HG02840 (cell line): Measurements from ENCODE around the gene MCU.
"Not testable (repeated sequence)": the region's sequence is repeated elsewhere in the genome, so short reads cannot be mapped to it uniquely, and the experiment has no call there.

Experiments
- ATAC-seq: cut with Tn5 transposase; IDR thresholded peaks from one replicate; pipeline ENCODE4 v1.9.1; 2021; ENCODE audit warnings: mild to moderate bottlenecking, moderate library complexity, moderate number of reproducible peaks; ENCODE audit not compliant: unreplicated experiment, low FRiP score

Gene MCU

GRCh38 chr10:72727130-72727529 is 35.2 kb downstream of the MCU start:
- ATAC-seq: no peak

- no peak for ATAC-seq
Observed at GRCh38 chr10:72728462-72728861, 36.5 kb downstream of the MCU start.

GRCh38 chr10:72729528-72729927 is 37.6 kb downstream of the MCU start:
- ATAC-seq: no peak

GRCh38 chr10:72730479-72730878 is 38.5 kb downstream of the MCU start:
- no peak for ATAC-seq

GRCh38 chr10:72731916-72732419 is 40.0 kb downstream of the MCU start:
- no peak for ATAC-seq

- no peak for ATAC-seq
Observed at GRCh38 chr10:72732521-72732920, 40.6 kb downstream of the MCU start.

- no peak for ATAC-seq
Observed at GRCh38 chr10:72733989-72734388, 42.0 kb downstream of the MCU start.

- no peak for ATAC-seq
Observed at GRCh38 chr10:72735288-72735936, 43.5 kb downstream of the MCU start.

- ATAC-seq: no peak
Observed at GRCh38 chr10:72736176-72736827, 44.4 kb downstream of the MCU start.

GRCh38 chr10:72736828-72737220 is 44.9 kb downstream of the MCU start:
- ATAC-seq: no peak

GRCh38 chr10:72737357-72737756 is 45.4 kb downstream of the MCU start:
- ATAC-seq: not testable (repeated sequence)

GRCh38 chr10:72738486-72738885 is 46.5 kb downstream of the MCU start:
- ATAC-seq: no peak

- no peak for ATAC-seq
Observed at GRCh38 chr10:72740528-72740927, 48.6 kb downstream of the MCU start.

GRCh38 chr10:72742092-72742491 is 50.1 kb downstream of the MCU start:
- no peak for ATAC-seq

- ATAC-seq: no peak
Observed at GRCh38 chr10:72742797-72743196, 50.9 kb downstream of the MCU start.

GRCh38 chr10:72744566-72744965 is 52.6 kb downstream of the MCU start:
- no peak for ATAC-seq

- ATAC-seq: no peak
Observed at GRCh38 chr10:72746426-72747363, 54.8 kb downstream of the MCU start.

GRCh38 chr10:72747521-72747920 is 55.6 kb downstream of the MCU start:
- ATAC-seq: no peak

- ATAC-seq: no peak
Observed at GRCh38 chr10:72753760-72754231, 61.9 kb downstream of the MCU start.

- no peak for ATAC-seq
Observed at GRCh38 chr10:72754275-72755032, 62.5 kb downstream of the MCU start.
